Gastroesophageal sphincter (tissue), 3 donors: ENCODE data around the gene MEIS2.

Source experiments
- EP300 ChIP-seq: sonication (generic); formaldehyde crosslinking; IDR thresholded peaks from one replicate; pipeline ENCODE4 v1.6.1; 2017; ENCODE audit warnings: antibody characterized with exemption, mild to moderate bottlenecking
- TF ChIP-seq, protein P1 (sequence below), 4 experiments: fragments of 200-600 bp in 2 of 4; fragments of 450-650 bp in 2 of 4; sonication (generic) in 1 of 4; IDR thresholded peaks; one replicate each; pipeline ENCODE4 v1.5.1; 2017 to 2019; ENCODE audit warnings: antibody characterized with exemption in 4 of 4, mild to moderate bottlenecking in 2 of 4, moderate library complexity in 2 of 4

DNA sequence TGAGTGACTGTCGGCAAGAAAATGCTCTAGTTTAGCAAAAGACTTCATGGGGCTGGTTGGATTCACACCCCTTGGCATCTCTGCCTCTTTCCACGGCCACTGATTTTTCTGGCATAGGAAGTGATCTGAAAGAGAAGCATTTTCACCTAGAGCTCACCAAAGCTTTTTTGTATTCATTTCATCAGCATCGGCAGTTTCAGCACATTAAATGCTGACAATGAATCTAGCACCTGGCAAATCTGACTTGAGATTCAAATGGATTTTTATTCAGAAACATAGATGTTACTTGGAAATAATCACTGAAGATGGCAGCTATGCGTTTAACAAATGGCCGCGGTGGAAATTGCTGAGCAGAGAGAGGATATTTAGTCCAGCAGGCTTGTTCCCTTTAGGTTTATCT, 155.9 kb downstream of the MEIS2 start:
- TF ChIP-seq, protein P1, sequence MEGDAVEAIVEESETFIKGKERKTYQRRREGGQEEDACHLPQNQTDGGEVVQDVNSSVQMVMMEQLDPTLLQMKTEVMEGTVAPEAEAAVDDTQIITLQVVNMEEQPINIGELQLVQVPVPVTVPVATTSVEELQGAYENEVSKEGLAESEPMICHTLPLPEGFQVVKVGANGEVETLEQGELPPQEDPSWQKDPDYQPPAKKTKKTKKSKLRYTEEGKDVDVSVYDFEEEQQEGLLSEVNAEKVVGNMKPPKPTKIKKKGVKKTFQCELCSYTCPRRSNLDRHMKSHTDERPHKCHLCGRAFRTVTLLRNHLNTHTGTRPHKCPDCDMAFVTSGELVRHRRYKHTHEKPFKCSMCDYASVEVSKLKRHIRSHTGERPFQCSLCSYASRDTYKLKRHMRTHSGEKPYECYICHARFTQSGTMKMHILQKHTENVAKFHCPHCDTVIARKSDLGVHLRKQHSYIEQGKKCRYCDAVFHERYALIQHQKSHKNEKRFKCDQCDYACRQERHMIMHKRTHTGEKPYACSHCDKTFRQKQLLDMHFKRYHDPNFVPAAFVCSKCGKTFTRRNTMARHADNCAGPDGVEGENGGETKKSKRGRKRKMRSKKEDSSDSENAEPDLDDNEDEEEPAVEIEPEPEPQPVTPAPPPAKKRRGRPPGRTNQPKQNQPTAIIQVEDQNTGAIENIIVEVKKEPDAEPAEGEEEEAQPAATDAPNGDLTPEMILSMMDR (IDR thresholded peaks at IDR 0.05): no peak
- TF ChIP-seq EP300: no peak
